Peyer's patch (tissue), 4 donors: ENCODE data around the gene P2RY14.

Source experiments
- CTCF ChIP-seq, 6 experiments: fragments of 450-650 bp in 4 of 6; fragments of 200-600 bp in 2 of 6; sonication (generic) in 1 of 6; IDR thresholded peaks; one replicate each; pipeline ENCODE4 v1.5.1; 2017 to 2019; ENCODE audit warnings: antibody characterized with exemption in 6 of 6, mild to moderate bottlenecking in 3 of 6, moderate library complexity in 1 of 6
- POLR2A ChIP-seq, 2 donors: fragments of 450-650 bp; IDR thresholded peaks; one replicate each; pipeline ENCODE4 v1.5.1; 2017; ENCODE audit warnings: antibody characterized with exemption in 2 of 2, mild to moderate bottlenecking in 2 of 2, moderate library complexity in 2 of 2

- no peak for TF ChIP-seq CTCF (IDR thresholded peaks at IDR 0.05)
- TF ChIP-seq POLR2A (IDR thresholded peaks at IDR 0.05): no peak
These were observed 72.9 kb downstream of the P2RY14 start for GRCh38 chr3:151205482-151205881.
